ENCODE data around the gene CAPN1.

DNA sequence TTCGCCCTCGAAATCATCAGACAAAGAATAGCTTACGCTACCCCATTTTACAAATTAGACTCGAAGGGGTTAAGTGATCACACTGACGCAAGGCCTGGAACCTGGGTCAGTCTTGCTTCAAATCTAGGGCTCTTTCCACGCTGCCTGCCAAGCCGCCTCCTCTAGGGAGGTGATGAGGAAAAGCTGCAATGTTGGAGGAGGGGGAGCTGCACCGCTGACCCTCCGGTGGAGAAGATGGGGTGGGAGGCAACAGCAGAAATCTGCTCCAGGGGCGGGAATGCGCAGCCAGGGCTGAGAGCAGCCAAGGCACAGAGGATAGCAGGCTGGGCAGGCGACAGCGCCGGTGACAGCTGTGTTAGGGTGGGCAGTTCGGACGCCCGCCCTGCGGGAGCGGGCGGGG, 48.0 kb upstream of the CAPN1 start:
- TF ChIP-seq, protein P1, sequence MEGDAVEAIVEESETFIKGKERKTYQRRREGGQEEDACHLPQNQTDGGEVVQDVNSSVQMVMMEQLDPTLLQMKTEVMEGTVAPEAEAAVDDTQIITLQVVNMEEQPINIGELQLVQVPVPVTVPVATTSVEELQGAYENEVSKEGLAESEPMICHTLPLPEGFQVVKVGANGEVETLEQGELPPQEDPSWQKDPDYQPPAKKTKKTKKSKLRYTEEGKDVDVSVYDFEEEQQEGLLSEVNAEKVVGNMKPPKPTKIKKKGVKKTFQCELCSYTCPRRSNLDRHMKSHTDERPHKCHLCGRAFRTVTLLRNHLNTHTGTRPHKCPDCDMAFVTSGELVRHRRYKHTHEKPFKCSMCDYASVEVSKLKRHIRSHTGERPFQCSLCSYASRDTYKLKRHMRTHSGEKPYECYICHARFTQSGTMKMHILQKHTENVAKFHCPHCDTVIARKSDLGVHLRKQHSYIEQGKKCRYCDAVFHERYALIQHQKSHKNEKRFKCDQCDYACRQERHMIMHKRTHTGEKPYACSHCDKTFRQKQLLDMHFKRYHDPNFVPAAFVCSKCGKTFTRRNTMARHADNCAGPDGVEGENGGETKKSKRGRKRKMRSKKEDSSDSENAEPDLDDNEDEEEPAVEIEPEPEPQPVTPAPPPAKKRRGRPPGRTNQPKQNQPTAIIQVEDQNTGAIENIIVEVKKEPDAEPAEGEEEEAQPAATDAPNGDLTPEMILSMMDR (conservative IDR thresholded peaks at IDR 0.05; ENCODE audit: low read length) = no peak
- TF ChIP-seq EZH2phosphoT487 (IDR thresholded peaks at IDR 0.05; ENCODE audit: borderline replicate concordance, low read depth, low read length) = no peak
